HG03457 (cell line): ENCODE measurements around the gene TNNT3.

Experiments
- ATAC-seq: cut with Tn5 transposase; IDR thresholded peaks from one replicate; pipeline ENCODE4 v1.9.1; 2021; ENCODE audit warnings: moderate number of reproducible peaks; ENCODE audit not compliant: unreplicated experiment

TNNT3 gene

GRCh38 chr11:1921574-1922141 is 2.2 kb downstream of the TNNT3 start:
- no peak for ATAC-seq

- ATAC-seq, result no peak
Measured at GRCh38 chr11:1922481-1923081, 3.1 kb downstream of the TNNT3 start.

- ATAC-seq, result no peak
Measured at GRCh38 chr11:1923201-1923956, 3.9 kb downstream of the TNNT3 start.

GRCh38 chr11:1924181-1924580 is 4.7 kb downstream of the TNNT3 start:
- ATAC-seq, result no peak

- no peak for ATAC-seq
Measured at GRCh38 chr11:1924646-1925372, 5.3 kb downstream of the TNNT3 start.

GRCh38 chr11:1925373-1926155 is 6.1 kb downstream of the TNNT3 start:
- ATAC-seq, result no peak

- ATAC-seq, result no peak
Measured at GRCh38 chr11:1926156-1927025, 6.9 kb downstream of the TNNT3 start.

- ATAC-seq, result no peak
Measured at GRCh38 chr11:1927026-1927847, 7.7 kb downstream of the TNNT3 start.

- no peak for ATAC-seq
Measured at GRCh38 chr11:1927848-1928469, 8.5 kb downstream of the TNNT3 start.

- ATAC-seq, result no peak
Measured at GRCh38 chr11:1928470-1928890, 9.0 kb downstream of the TNNT3 start.

- no peak for ATAC-seq
Measured at GRCh38 chr11:1928891-1929541, 9.5 kb downstream of the TNNT3 start.

GRCh38 chr11:1929621-1930461 is 10.3 kb downstream of the TNNT3 start:
- ATAC-seq, result no peak

GRCh38 chr11:1930462-1930830 is 10.9 kb downstream of the TNNT3 start:
- ATAC-seq, result no peak

GRCh38 chr11:1931341-1932104 is 12.0 kb downstream of the TNNT3 start:
- ATAC-seq, result no peak

GRCh38 chr11:1932105-1932480 is 12.6 kb downstream of the TNNT3 start:
- no peak for ATAC-seq

- ATAC-seq, result no peak
Measured at GRCh38 chr11:1932681-1933080, 13.2 kb downstream of the TNNT3 start.
